Kidney capillary endothelial cell (primary cell): Measurements from ENCODE around the gene APOC4.
"Not testable (repeated sequence)": the region's sequence is repeated elsewhere in the genome, so short reads cannot be mapped to it uniquely, and the experiment has no call there.

Source experiments
- DNase-seq: peaks from one replicate; pipeline ENCODE4 v3.0.0-alpha.2; 2018; ENCODE audit warnings: low spot score

Gene APOC4

DNA sequence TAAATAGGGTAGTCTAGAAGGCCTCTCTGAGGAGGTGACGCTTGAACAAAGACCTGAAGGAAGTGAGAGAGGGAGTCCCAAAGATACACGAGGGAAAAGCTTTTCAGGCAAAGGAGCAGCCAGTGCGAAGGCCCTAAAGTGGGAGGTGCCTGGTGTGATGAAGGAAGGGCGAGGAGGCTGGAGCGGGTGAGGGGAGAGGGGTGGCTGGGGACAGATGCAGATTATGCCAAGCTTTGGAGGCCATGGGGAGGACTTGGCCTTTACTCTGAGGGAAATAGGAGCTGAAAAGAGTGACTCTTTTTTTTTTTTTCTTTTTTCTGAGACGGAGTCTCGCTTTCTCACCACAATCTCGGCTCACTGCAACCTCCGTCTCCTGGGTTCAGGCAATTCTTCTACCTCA lies 16.1 kb downstream of the APOC4 start:
- no peak for DNase-seq

DNA sequence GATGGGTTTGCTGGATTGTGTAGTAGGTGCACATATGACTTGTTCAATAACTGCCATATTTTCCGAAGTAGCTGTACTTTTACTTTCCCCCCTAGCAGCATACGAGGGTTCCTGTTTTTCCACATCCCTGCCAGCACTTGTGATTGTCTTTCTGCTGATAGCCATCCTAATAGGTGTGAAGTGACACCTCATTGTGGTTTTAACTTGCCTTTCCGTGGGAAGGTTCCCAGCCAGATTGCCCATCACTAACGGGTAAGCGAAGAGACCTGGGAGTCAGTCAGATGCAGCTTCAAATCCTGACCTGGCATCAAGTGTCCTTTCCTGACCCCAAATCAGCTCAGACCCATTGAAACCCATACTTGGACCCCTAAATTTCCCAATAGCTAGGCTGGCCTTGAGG lies 17.7 kb downstream of the APOC4 start:
- DNase-seq = no peak

DNA sequence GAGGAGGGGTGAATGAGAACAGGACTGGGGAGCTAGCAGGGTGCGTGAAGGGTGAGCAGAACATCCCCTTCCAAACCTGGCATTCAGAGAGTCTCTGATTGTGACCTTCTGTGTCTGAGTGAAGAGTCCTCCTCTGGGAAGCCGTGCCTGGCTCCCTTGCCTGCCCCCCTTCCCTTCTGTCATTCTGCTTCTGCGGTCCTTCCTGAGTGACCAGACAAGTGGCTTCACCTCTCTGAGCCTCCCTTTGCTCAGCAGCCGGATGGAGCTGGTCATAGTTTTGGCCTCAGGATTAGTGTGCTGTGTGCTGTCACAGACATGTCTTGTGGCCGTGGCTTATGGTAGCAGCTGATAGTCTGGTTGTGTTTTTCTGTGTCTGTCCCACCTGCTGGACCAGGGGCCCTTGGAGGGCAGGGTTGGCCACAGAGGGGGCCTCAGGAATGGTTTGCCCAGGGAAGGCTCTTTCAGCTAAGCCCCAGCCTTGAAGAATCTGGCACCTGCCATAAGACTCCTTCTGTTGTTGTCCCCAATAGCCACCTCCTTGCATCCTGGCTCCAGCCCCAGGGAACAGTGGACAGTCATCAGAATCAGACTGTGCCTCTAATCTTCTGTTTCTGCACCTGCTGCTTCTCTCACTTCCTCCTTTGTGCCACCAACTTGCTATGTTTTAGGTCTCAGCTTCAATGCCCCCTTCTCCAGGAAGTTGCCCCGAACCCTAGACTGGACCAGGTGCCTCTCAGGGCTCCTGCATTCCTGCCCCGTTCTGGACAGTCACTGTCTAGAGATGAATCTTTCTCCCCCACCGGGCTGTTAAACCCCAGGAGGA lies 19.1 kb downstream of the APOC4 start:
- DNase-seq = no peak

DNA sequence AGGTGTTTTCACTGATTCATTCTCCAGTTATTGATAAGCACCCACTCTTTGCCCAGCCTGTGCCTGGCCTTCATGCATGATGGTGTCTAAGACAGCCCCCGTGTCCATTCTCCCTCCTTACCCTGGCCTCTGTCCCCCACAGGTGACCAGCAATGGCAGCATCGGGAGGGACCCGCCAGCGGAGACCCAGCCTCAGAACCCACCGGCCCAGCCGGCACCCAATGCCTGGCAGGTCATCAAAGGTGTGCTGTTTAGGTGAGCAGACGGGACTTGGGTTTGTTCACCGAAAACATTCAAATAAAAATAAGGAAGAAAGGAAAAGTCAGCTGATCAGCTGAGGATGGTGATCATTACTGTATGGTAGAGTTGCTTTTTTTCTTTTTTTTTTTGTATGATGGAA lies 19.8 kb downstream of the APOC4 start:
- no peak for DNase-seq

DNA sequence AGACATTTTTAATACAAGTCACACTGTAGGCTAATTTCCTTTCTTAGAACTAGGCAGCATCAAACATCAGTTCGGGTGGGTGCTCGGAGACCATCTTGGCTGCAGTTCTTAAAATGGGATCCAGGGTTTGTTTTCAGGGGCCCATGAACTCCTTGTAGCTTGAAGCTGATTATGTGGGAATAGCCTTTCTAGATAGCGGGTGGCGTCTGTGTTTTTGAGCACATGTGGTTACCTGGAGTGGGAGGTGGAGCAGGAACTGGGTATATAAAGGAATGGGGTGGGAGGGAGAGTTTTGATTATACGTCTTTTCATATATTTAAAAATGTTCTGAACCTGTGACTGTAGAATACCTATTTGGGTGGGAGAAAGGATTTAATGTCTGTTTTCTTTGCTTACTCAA lies 26.1 kb downstream of the APOC4 start:
- DNase-seq = no peak

DNA sequence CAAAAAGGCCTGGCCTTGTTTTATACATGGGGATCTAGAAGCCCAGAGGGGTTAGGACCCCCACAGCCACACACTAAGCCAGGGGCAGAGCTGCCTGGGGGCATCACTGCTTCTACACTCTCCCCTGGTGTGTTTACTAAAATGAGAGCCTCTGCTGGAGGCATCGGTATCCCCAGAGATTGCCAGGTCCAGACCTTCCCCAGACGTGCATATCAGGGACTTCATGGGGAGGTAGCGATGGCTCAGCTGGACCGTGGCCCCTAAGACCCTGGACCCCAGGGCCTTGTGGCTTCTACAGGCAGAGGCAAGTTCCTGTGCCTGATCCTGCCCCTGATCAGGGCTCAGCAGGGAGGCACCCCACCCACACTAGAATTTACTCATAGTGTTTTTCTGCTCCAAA lies 26.6 kb downstream of the APOC4 start:
- no peak for DNase-seq

DNA sequence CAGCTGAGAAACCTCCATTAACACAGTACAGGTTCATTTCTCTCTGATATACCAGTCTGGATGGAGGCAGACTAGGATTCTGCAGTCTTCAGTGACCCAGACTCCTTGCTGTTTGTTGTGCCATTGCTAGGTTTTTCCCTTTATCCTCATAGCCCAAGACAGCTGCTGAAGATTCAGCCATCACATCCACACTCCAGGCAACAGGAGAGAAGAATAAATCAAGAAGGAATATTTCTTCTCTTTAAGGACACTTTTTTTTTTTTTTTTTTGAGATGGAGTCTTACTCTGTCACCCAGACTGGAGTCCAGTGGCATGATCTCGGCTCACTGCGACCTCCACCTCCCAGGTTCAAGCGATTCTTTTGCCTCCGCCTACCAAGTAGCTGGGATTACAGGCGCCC lies 27.4 kb downstream of the APOC4 start:
- no peak for DNase-seq

DNA sequence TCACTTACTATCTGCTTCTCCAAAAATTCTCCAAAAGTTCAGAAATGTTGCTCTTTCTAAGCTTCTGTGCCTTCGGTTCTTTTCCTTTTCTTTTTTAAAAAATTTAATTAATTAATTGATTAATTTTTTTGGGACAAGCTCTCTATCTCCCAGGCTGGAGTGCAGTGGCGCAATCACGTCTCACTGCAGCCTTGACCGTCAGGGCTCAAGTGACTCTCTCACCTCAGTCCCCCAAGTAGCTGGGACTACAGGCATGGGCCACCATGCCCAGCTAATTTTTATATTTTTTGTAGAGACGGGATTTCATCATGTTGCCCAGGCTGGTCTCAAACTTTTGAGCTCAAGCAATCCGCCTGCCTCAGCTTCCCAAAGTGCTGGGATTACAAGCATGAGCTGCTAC lies 29.4 kb downstream of the APOC4 start:
- not testable (repeated sequence) for DNase-seq

DNA sequence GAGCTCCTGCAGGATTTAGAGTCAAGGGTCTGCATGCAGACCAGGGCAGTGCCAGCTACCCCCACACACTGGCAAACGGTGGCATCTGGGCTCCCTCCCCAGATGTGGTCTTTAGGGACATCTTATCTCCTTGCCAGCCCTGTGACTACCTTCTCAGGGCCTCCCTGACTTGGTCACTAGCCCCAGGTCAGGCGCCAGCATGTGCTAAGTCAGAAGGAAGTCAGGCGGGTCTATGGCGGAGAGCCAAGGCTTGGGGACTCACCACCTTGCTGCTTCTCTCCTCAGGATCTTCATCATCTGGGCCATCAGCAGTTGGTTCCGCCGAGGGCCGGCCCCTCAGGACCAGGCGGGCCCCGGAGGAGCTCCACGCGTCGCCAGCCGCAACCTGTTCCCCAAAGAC lies 30.8 kb downstream of the APOC4 start:
- DNase-seq = no peak

DNA sequence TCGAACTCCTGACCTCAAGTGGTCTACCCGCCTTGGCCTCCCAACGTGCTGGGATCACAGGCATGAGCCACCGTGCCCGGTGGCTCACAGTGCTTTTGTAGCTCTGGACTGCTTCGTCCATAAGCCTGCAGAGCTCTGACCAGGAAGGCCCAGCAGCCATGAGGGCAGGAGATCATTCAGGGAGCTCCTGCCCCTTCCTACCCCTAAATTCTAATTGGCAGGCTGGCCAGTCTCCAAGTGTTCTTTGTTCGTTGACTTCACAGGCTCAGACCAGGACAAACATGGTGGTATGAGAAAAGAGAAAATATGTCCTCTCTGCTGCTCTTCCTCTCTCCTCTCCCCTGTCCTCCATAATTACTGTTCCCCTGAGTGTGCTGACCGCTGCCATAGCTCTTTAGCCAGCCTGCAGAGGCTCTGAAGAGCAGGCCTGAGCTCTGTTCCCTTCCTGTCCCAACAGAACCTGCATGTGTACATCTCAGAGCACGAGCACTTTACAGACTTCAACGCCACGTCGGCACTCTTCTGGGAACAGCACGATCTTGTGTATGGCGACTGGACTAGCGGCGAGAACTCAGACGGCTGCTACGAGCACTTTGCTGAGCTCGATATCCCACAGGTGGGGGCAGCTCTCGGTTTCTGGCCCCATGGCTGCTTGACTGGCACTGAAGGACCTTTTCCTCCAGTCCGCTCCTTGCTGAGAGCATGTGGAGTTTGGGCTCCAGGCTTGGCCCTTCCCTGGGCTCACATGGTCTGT lies 32.1 kb downstream of the APOC4 start:
- DNase-seq = no peak

DNA sequence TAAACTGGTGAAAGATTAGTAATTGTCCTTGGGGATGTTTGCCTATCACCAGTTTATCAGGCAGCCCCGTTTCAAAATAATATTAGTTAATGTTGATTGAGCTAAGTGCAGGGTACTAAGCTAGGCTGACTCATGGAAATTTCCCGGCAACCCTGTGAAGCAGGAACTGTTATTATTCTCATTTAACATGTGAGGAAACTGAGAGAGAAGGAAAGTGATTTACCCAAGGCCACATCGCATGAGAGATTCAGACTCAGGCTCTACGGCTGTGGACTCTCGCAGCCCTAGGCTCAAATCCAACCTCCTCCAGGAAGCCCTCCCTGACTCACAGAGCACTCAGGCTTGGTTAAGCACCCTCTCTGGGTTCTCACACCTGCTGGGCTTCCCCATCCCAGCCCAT lies 32.8 kb downstream of the APOC4 start:
- DNase-seq = no peak

DNA sequence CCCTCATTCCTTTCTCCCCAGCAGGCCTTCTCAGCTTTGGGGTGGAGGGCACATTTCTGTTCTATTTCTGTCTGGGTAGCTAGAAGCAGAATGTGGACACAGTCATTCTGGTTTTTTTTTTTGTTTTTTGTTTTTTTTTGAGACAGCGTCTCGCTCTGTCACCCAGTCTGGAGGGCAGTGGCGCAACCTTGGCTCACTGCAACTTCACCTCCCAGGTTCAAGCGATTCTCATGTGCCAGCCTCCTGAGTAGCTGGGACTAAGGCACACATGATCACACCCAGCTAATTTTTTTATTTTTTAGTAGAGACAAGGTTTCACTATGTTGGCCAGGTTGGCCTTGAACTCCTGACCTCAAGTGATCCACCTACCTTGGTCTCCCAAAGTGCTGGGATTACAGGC lies 33.4 kb downstream of the APOC4 start:
- DNase-seq = no peak

DNA sequence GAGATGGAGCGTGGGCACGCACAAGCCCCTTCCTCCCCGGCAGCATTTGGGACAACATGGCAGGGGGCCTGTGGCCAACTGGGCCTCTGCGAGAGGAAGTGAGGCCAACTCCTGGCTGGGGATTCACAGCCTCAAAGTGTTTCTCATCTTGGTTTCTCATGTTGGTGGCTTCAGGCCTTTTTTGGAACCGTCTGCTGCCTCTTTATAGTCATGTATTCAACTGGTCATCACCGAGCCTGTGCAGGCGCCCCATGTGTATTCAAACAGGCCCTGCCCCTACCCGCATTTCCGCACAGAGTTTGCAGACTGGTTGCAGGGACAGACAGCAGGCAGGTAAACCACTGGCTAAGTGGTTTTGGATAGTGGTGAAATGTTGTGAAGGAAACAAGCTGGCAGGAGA lies 42.0 kb downstream of the APOC4 start:
- DNase-seq = no peak

DNA sequence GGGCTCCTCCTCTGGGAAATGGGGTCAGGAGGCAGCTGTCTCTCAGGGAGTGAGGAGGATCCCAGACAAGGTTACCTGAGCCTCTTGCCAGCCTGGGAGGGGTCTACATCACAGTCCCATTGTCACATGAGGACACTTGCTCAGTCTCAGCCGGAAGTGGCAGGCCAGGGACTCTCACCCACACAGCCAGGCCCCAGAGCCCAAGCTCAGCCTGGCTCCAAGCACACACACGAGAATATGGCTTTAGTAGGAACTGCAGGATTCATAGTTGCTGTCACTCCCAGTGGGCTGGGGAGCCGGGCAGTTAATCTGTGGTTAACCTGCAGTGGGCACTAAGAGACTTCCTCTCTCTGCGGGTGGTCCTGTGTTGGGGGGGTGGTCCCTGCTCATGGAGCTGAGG lies 43.4 kb downstream of the APOC4 start:
- no peak for DNase-seq

DNA sequence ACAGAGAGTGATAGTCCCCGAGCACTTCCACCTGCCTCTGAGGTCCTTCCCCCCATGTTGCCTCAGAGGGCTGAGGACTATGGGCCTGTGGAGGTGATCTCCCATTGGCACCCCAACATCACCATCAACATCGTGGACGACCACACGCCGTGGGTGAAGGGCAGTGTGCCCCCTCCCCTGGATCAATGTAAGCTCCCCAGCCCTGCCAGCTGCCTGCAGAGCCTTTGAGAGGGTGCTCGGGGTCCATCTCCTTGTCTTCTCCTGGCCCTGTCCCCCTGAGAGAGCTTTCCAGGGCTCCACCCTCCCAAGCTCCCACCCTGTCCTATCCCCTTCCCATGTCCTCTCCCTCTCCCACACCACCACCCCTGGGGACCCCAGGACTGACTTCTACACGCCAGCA lies 44.4 kb downstream of the APOC4 start:
- no peak for DNase-seq

DNA sequence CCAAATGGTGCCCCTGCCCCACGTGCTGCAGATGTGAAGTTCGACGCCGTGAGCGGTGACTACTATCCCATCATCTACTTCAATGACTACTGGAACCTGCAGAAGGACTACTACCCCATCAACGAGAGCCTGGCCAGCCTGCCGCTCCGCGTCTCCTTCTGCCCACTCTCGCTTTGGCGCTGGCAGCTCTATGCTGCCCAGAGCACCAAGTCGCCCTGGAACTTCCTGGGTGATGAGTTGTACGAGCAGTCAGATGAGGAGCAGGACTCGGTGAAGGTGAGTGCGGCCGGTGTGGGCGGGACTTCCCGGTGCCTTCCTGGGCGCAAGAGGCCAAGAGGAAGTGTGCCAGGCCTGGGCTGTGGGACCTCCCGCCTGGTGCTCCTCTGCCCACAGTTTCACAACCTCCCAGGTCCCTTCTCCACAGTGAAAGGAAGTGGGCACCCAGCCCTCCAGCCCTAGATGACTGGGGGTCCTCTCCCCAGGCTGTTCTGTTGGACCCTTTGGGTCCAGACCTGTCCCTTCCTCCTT lies 45.2 kb downstream of the APOC4 start:
- DNase-seq = no peak

DNA sequence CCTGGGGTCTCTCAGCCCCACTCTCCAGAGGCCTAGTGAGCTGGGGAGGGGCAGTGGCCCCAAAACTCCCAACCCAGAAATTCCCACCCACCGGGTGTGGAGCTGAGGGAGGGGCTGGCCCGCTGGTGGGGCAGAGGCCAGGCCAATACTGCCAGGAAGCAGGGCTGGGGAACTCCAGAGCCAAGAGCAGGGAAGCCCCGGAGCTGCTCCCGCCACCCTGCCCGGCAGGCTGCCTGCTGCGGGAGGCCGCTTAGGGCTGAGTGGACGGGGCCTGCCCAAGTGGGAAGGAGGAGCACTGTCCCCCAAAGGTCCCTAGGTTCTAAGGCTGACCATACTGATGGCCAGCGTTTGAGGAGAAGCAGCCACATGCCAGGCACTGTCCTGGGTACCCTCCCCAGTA lies 46.2 kb downstream of the APOC4 start:
- no peak for DNase-seq

DNA sequence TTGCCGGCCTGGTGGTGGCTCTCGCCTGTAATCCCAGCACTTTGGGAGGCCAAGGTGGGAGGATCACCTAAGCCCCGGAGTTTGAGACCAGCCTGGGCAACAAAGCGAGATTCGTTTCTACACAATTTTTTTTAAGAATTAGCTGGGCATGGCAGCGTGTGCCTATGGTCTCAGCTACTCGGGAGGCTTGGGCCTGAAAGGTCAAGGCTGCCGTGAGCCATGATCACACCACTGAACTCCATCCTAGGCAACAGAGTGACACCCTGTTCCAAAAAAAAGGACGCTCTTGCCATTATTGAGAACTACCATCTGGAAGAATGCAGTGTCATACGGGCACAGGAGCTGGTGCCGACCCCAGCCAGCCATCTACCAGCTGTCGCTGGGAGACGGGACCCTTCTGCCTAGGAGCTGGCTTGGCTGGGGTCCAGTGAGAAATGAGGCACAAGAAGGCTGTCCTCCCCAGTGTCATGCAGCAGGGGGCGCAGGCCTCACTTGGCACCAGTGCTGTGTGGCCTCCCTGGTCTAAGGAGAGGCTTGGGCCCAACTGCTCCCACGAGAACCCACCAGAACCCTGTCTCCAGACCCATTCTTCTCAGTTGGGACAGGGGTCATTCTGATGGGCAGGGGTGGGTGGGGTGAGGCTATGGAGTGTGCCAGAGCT lies 47.0 kb downstream of the APOC4 start:
- DNase-seq = peak; percentile 44

DNA sequence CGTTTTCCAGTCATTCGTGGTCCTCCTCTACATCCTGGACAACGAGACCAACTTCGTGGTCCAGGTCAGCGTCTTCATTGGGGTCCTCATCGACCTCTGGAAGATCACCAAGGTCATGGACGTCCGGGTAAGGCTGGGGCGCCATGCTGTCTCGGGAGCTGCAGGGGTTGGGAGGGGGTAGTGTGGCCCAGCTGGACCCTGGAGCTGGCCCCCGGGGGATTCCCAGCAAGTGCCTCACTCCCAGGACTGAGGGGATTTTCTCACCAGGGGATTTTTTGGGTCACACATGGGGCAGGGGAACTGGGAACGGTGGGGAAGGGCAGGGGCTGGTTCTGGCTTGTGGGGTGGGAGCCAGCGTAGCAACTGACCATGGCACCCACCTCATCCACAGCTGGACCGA lies 48.4 kb downstream of the APOC4 start:
- DNase-seq = no peak

DNA sequence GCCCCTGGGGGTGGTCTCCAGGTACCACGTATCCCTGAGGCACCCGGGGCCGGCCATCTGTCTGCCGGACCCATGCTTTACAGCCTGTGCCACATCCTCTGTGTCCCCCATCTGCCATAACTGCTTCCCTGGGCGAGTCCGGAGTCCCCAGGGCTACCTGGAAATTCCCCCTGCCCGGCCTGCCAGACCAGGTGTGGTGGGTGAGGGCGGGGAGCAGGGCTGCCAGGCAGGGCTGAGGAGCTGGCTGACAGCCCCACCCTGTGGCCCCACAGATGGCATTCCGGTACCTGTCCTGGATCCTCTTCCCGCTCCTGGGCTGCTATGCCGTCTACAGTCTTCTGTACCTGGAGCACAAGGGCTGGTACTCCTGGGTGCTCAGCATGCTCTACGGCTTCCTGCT lies 48.9 kb downstream of the APOC4 start:
- no peak for DNase-seq

DNA sequence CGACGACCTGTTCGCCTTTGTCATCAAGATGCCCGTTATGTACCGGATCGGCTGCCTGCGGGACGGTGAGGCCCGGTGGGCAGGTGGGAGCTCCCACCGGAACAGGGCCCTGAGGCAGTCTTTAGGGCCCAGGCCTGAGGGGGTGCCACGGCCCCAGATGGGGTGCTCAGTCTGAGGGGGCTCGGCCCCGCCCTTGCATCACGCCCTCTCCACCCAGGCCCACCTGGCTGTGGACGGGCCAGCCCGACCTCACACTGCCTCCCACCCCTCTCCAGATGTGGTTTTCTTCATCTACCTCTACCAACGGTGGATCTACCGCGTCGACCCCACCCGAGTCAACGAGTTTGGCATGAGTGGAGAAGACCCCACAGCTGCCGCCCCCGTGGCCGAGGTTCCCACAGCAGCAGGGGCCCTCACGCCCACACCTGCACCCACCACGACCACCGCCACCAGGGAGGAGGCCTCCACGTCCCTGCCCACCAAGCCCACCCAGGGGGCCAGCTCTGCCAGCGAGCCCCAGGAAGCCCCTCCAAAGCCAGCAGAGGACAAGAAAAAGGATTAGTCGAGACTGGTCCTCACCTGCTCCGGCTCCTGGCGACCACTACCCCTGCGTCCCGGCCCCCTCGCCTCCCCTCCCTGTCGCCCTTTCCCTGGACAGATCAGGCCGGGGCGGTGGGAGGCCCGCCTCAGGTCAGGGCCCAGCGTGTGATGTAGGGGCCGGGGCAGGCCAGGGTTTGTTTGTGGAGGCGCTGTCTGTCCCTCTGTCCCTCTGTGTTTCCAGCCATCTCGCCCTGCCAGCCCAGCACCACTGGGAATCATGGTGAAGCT lies 50.5 kb downstream of the APOC4 start:
- DNase-seq = no peak

DNA sequence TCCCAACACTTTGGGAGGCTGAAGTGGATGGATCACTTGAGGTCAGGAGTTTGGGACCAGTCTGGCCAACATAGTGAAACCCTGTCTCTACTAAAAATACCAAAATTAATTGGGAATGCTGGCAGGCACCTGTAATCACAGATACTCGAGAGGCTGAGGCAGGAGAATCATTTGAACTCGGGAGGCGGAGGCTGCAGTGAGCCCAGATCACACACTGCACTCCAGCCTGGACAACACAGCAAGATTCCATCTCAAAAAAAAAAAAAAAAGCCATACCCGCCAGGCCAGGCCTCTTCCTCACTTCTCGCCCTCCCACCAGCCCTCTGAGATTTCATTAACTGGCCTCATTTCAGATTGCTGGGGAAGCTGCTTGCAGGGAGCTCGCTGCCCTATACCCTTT lies 51.5 kb downstream of the APOC4 start:
- DNase-seq = no peak
